ENCODE results near the gene ACTA2.

The ACTA2 gene

GRCh38 chr10:88981435-88981834, 28.9 kb upstream of the ACTA2 start:
- no peak for DNase-seq (ENCODE audit: low read depth in 2 of 2)

GRCh38 chr10:88980800-88981199, 28.2 kb upstream of the ACTA2 start:
- no peak for DNase-seq (ENCODE audit: low read depth in 2 of 2)

- DNase-seq (ENCODE audit: low read depth in 2 of 2), result no peak
Measured at GRCh38 chr10:88980247-88980646, 27.7 kb upstream of the ACTA2 start.

- no peak for DNase-seq (ENCODE audit: low read depth in 2 of 2)
Measured at GRCh38 chr10:88979603-88980002, 27.0 kb upstream of the ACTA2 start.

- no peak for DNase-seq (ENCODE audit: low read depth in 2 of 2)
Measured at GRCh38 chr10:88979153-88979562, 26.6 kb upstream of the ACTA2 start.

- DNase-seq (ENCODE audit: low read depth in 2 of 2), result no peak
Measured at GRCh38 chr10:88978463-88978862, 25.9 kb upstream of the ACTA2 start.

- DNase-seq (ENCODE audit: low read depth in 2 of 2), result no peak
Measured at GRCh38 chr10:88975377-88975720, 22.8 kb upstream of the ACTA2 start.

- DNase-seq (ENCODE audit: low read depth in 2 of 2), result no peak
Measured at GRCh38 chr10:88974446-88975376, 22.1 kb upstream of the ACTA2 start.

GRCh38 chr10:88974012-88974411, 21.4 kb upstream of the ACTA2 start:
- no peak for DNase-seq (ENCODE audit: low read depth in 2 of 2)

GRCh38 chr10:88971221-88972061, 18.9 kb upstream of the ACTA2 start:
- DNase-seq (ENCODE audit: low read depth in 2 of 2), result no peak

- DNase-seq (ENCODE audit: low read depth in 2 of 2), result no peak
Measured at GRCh38 chr10:88968391-88968790, 15.8 kb upstream of the ACTA2 start.

GRCh38 chr10:88966797-88967196, 14.2 kb upstream of the ACTA2 start:
- DNase-seq (ENCODE audit: low read depth in 2 of 2), result no peak

- DNase-seq (ENCODE audit: low read depth in 2 of 2), result no peak
Measured at GRCh38 chr10:88964869-88965415, 12.4 kb upstream of the ACTA2 start.

- DNase-seq (ENCODE audit: low read depth in 2 of 2), result no peak
Measured at GRCh38 chr10:88964360-88964759, 11.8 kb upstream of the ACTA2 start.

- DNase-seq (ENCODE audit: low read depth in 2 of 2), result no peak
Measured at GRCh38 chr10:88963318-88963717, 10.7 kb upstream of the ACTA2 start.

- no peak for DNase-seq (ENCODE audit: low read depth in 2 of 2)
Measured at GRCh38 chr10:88962336-88962735, 9.8 kb upstream of the ACTA2 start.

GRCh38 chr10:88961266-88961665, 8.7 kb upstream of the ACTA2 start:
- no peak for DNase-seq (ENCODE audit: low read depth in 2 of 2)

GRCh38 chr10:88960802-88961201, 8.2 kb upstream of the ACTA2 start:
- no peak for DNase-seq (ENCODE audit: low read depth in 2 of 2)

GRCh38 chr10:88958721-88959120, 6.1 kb upstream of the ACTA2 start:
- no peak for DNase-seq (ENCODE audit: low read depth in 2 of 2)

GRCh38 chr10:88957381-88957780, 4.8 kb upstream of the ACTA2 start:
- no peak for DNase-seq (ENCODE audit: low read depth in 2 of 2)

- no peak for DNase-seq (ENCODE audit: low read depth in 2 of 2)
Measured at GRCh38 chr10:88954458-88955083, 2.0 kb upstream of the ACTA2 start.

- no peak for DNase-seq (ENCODE audit: low read depth in 2 of 2)
Measured at GRCh38 chr10:88953662-88954061, 1.1 kb upstream of the ACTA2 start.
